Erythroblast (primary cell): Measurements from ENCODE around the gene CRLF2.

Experiments used
- GATA1 ChIP-seq: IDR thresholded peaks from 2 replicates; pipeline ENCODE4 v1.6.1; 2011; ENCODE audit warnings: low read depth, mild to moderate bottlenecking, control low read depth, low read length, moderate library complexity
- POLR2A ChIP-seq: IDR thresholded peaks from 2 replicates; pipeline ENCODE4 v1.6.1; 2011; ENCODE audit warnings: mild to moderate bottlenecking, low read length

- TF ChIP-seq POLR2A = no peak
- no peak for TF ChIP-seq GATA1
Measured at GRCh38 chrX:1172496-1172895, 40.0 kb downstream of the CRLF2 start.
